ENCODE measurements around the gene CCDC148.

GRCh38 chr2:158128168-158128973, 328.2 kb downstream of the CCDC148 start:
- no peak for TF ChIP-seq CTCF (tag by site-specific recombination; IDR thresholded peaks at IDR 0.05)
- no peak for TF ChIP-seq REPIN1 (tag by site-specific recombination; IDR thresholded peaks at IDR 0.05; ENCODE audit: low read depth)
- TF ChIP-seq TCF7L2 (IDR thresholded peaks at IDR 0.05; ENCODE audit: borderline replicate concordance, low read depth, low read length), result no peak
- no peak for TF ChIP-seq ZFP37 (tag by site-specific recombination; IDR thresholded peaks at IDR 0.05)
- TF ChIP-seq ZNF157 (tag by site-specific recombination; IDR thresholded peaks at IDR 0.05), result no peak
- no peak for TF ChIP-seq ZNF140 (tag by site-specific recombination; IDR thresholded peaks at IDR 0.05)
- no peak for TF ChIP-seq ZBTB20 (tag by site-specific recombination; IDR thresholded peaks at IDR 0.05)
- TF ChIP-seq ZNF19 (tag by site-specific recombination; IDR thresholded peaks at IDR 0.05; ENCODE audit: low read depth), result no peak
